Calu3 (cell line): ENCODE results near the gene TTLL9. TPM values are rescaled to one million over a fixed set of nuclear protein-coding genes. Genes with fewer than 3 reads are reported as not detected.

Experiments used
- BruUV-seq: library from RNA; stranded (reverse); fragments of 400-500 nt; replicated peaks from 2 replicates; lab custom pipeline; 2021; lab: Mats Ljungman, UMichigan
- CTCF ChIA-PET: fragments of 300-600 bp; sonication (Branson Sonifier 250); formaldehyde crosslinking; loops from one replicate; lab custom pipeline; 2022; ENCODE audit warnings: antibody characterized with exemption; lab: Charles Lee
- DNase-seq: peaks from one replicate; pipeline ENCODE4 v3.0.0; 2022
- H3K27ac Mint-ChIP-seq: one replicate; pipeline ENCODE4 v1.8.0; 2022; ENCODE audit warnings: mixed read lengths; ENCODE audit not compliant: unreplicated experiment
- H3K27me3 Mint-ChIP-seq: one replicate; pipeline ENCODE4 v1.8.0; 2022; ENCODE audit warnings: mixed read lengths; ENCODE audit not compliant: unreplicated experiment
- H3K36me3 Mint-ChIP-seq: one replicate; pipeline ENCODE4 v1.8.0; 2022; ENCODE audit warnings: mild to moderate bottlenecking, moderate library complexity, mixed read lengths; ENCODE audit not compliant: insufficient read depth, unreplicated experiment
- H3K4me1 Mint-ChIP-seq: one replicate; pipeline ENCODE4 v1.8.0; 2022; ENCODE audit warnings: mild to moderate bottlenecking, low read depth, mixed read lengths; ENCODE audit not compliant: unreplicated experiment
- H3K4me3 Mint-ChIP-seq: one replicate; pipeline ENCODE4 v1.8.0; 2022; ENCODE audit warnings: mild to moderate bottlenecking, low read depth, moderate library complexity, mixed read lengths; ENCODE audit not compliant: unreplicated experiment
- H3K9me3 Mint-ChIP-seq: one replicate; pipeline ENCODE4 v1.8.0; 2022; ENCODE audit warnings: low read depth, mixed read lengths; ENCODE audit not compliant: unreplicated experiment
- CTCF ChIP-seq: fragments of 200-600 bp; IDR thresholded peaks from one replicate; pipeline ENCODE4 v1.8.0; 2022; ENCODE audit warnings: antibody characterized with exemption; ENCODE audit not compliant: unreplicated experiment
- intact Hi-C: fragments of 100-400 bp; cut with micrococcal nuclease; formaldehyde crosslinking; loops from one replicate; pipeline ENCODE4 v1.10.0; 2022; ENCODE audit not compliant: unreplicated experiment
- total RNA-seq: library from RNA; stranded (reverse); gene quantifications from 2 replicates; pipeline ENCODE4 v1.2.3, GENCODE V29; 2022

The TTLL9 gene
- total RNA-seq, 1 experiment from 2014 or later, result not detected

- Mint-ChIP-seq H3K27ac (no peak overlapping the region), H3K4me3 (no peak overlapping the region), H3K36me3 (no peaks in the 10 kb centered on the region), H3K27me3 (peaks cover 8% of the 10 kb centered on the region), H3K4me1 (peaks cover 17% of the 10 kb centered on the region), H3K9me3 (no peaks in the 10 kb centered on the region)
- intact Hi-C loops, result no loop called here
- TF ChIP-seq CTCF, result no peak
- DNase-seq, result no peak
- CTCF ChIA-PET, result interaction anchor here (0.9 to 1.2 kb wide), 2 partner anchors 9 to 22 kb away, joined by 3 to 4 read pairs; no protein-coding TSS in a partner anchor
- BruUV-seq, result no TSS peak
These were observed 27.1 kb upstream of the TTLL9 start for GRCh38 chr20:31843288-31843687.

- Mint-ChIP-seq H3K27me3 (peaks cover 14% of the 10 kb centered on the region), H3K4me3 (no peak overlapping the region), H3K4me1 (peaks cover 17% of the 10 kb centered on the region), H3K27ac (no peak overlapping the region), H3K36me3 (no peaks in the 10 kb centered on the region), H3K9me3 (no peaks in the 10 kb centered on the region)
- CTCF ChIA-PET, result interaction anchor here (0.9 kb wide), 1 partner anchor 10 kb away, joined by 3 read pairs; no protein-coding TSS in a partner anchor
- BruUV-seq, result no TSS peak
- no peak for DNase-seq
- TF ChIP-seq CTCF, result no peak
- intact Hi-C loops, result no loop called here
These were observed 26.6 kb upstream of the TTLL9 start for GRCh38 chr20:31843881-31844280.

GRCh38 chr20:31844737-31845299 lies 25.6 kb upstream of the TTLL9 start:
- Mint-ChIP-seq H3K4me3 (no peak overlapping the region), H3K36me3 (peaks cover 7% of the 10 kb centered on the region), H3K27me3 (peaks cover 24% of the 10 kb centered on the region), H3K27ac (no peak overlapping the region), H3K4me1 (peaks cover 26% of the 10 kb centered on the region), H3K9me3 (no peaks in the 10 kb centered on the region)
- intact Hi-C loops, result no loop called here
- TF ChIP-seq CTCF, result no peak
- CTCF ChIA-PET, result interaction anchor here (1.0 kb wide), 1 partner anchor 22 kb away, joined by 4 read pairs; no protein-coding TSS in a partner anchor
- no TSS peak for BruUV-seq
- no peak for DNase-seq

- Mint-ChIP-seq H3K36me3 (peaks cover 7% of the 10 kb centered on the region), H3K9me3 (no peaks in the 10 kb centered on the region), H3K4me3 (no peak within 1 kb of the TSS), H3K27me3 (peaks cover 29% of the 10 kb centered on the region), H3K27ac (no peak within 1 kb of the TSS), H3K4me1 (peaks cover 26% of the 10 kb centered on the region)
- CTCF ChIA-PET, result interaction anchor here (1.0 kb wide), 1 partner anchor 23 kb away, joined by 4 read pairs; no protein-coding TSS in a partner anchor
- no peak for TF ChIP-seq CTCF
- no peak for DNase-seq
- no TSS peak for BruUV-seq
- intact Hi-C loops, result no loop called here
These were observed 25.1 kb upstream of the TTLL9 start, which contains the start of gene FOXS1 for GRCh38 chr20:31845300-31845863. TSS of gene FOXS1 (minus strand) at chr20:31845604. CDS start at chr20:31845542, 62 bp downstream.
